Fibroblast of lung (primary cell): ENCODE data around the gene SBNO2.

Experiments used
- EZH2 ChIP-seq: IDR thresholded peaks from 2 replicates; pipeline ENCODE4 v1.5.1; 2012; ENCODE audit warnings: low read length, control low read depth, mild to moderate bottlenecking; ENCODE audit errors: missing control alignments
- TF ChIP-seq, protein P1 (sequence below), 2 donors: IDR thresholded peaks in 1 of 2; conservative IDR thresholded peaks in 1 of 2; 1 replicate in 1 of 2; 2 replicates in 1 of 2; pipeline ENCODE4 v1.5.1; 2011 to 2012; ENCODE audit warnings: low read length in 2 of 2, control low read depth in 1 of 2, inconsistent platforms in 1 of 2, low read depth in 1 of 2, mild to moderate bottlenecking in 1 of 2

GRCh38 chr19:1108291-1109031 lies 65.6 kb downstream of the SBNO2 start:
- TF ChIP-seq, protein P1, sequence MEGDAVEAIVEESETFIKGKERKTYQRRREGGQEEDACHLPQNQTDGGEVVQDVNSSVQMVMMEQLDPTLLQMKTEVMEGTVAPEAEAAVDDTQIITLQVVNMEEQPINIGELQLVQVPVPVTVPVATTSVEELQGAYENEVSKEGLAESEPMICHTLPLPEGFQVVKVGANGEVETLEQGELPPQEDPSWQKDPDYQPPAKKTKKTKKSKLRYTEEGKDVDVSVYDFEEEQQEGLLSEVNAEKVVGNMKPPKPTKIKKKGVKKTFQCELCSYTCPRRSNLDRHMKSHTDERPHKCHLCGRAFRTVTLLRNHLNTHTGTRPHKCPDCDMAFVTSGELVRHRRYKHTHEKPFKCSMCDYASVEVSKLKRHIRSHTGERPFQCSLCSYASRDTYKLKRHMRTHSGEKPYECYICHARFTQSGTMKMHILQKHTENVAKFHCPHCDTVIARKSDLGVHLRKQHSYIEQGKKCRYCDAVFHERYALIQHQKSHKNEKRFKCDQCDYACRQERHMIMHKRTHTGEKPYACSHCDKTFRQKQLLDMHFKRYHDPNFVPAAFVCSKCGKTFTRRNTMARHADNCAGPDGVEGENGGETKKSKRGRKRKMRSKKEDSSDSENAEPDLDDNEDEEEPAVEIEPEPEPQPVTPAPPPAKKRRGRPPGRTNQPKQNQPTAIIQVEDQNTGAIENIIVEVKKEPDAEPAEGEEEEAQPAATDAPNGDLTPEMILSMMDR (conservative IDR thresholded peaks at IDR 0.05 in 1 of 2, IDR thresholded peaks at IDR 0.05 in 1 of 2; ENCODE audit: low read depth in 1 of 2, low read length in 2 of 2) = no peak
- no peak for TF ChIP-seq EZH2
